Esophagus muscularis mucosa (tissue), 3 donors: ENCODE data around the gene GMFB.

ENCODE experiments used
- POLR2A ChIP-seq: fragments of 450-650 bp; IDR thresholded peaks from one replicate; pipeline ENCODE4 v1.6.1; 2017; ENCODE audit warnings: antibody characterized with exemption, moderate library complexity, mild to moderate bottlenecking, low read depth
- TF ChIP-seq, protein P1 (sequence below), 3 experiments: fragments of 200-600 bp in 2 of 3; fragments of 450-650 bp in 1 of 3; sonication (generic) in 2 of 3; IDR thresholded peaks; one replicate each; pipeline ENCODE4 v1.5.1; 2017 to 2019; ENCODE audit warnings: antibody characterized with exemption in 3 of 3, mild to moderate bottlenecking in 2 of 3, moderate library complexity in 1 of 3

DNA sequence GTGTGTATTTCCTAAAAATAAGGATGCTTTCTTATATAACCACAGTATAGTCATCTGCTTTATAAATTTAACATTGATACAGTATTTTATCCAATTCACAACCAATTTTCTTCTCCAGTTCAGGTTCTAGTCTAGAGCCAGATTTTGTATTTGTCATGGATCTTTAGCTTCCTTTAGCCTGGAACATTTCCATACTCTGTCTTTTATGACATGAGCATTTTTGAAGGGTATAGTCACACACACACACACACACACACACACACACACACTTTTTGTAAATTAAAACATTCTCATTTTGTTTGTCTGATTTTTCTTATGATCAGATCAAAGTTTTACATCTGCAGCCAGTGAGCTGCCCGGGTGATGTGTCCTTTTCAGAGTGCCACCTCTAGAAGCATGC lies 46.3 kb upstream of the GMFB start:
- TF ChIP-seq, protein P1, sequence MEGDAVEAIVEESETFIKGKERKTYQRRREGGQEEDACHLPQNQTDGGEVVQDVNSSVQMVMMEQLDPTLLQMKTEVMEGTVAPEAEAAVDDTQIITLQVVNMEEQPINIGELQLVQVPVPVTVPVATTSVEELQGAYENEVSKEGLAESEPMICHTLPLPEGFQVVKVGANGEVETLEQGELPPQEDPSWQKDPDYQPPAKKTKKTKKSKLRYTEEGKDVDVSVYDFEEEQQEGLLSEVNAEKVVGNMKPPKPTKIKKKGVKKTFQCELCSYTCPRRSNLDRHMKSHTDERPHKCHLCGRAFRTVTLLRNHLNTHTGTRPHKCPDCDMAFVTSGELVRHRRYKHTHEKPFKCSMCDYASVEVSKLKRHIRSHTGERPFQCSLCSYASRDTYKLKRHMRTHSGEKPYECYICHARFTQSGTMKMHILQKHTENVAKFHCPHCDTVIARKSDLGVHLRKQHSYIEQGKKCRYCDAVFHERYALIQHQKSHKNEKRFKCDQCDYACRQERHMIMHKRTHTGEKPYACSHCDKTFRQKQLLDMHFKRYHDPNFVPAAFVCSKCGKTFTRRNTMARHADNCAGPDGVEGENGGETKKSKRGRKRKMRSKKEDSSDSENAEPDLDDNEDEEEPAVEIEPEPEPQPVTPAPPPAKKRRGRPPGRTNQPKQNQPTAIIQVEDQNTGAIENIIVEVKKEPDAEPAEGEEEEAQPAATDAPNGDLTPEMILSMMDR (IDR thresholded peaks at IDR 0.05) = no peak
- no peak for TF ChIP-seq POLR2A
